GM21528 (cell line): ENCODE measurements around the gene GRK4.
"Not testable (repeated sequence)": the region's sequence is repeated elsewhere in the genome, so short reads cannot be mapped to it uniquely, and the experiment has no call there.

Source experiments
- ATAC-seq: cut with Tn5 transposase; IDR thresholded peaks from one replicate; pipeline ENCODE4 v1.9.1; 2021; ENCODE audit warnings: mild to moderate bottlenecking, moderate library complexity; ENCODE audit not compliant: unreplicated experiment, low FRiP score

GRK4 gene

GRCh38 chr4:2940267-2941137, 22.9 kb upstream of the GRK4 start:
- no peak for ATAC-seq

- ATAC-seq = no peak
Measured at GRCh38 chr4:2941138-2942036, 22.0 kb upstream of the GRK4 start.

GRCh38 chr4:2942037-2942531, 21.3 kb upstream of the GRK4 start:
- no peak for ATAC-seq

GRCh38 chr4:2942532-2943363, 20.6 kb upstream of the GRK4 start:
- no peak for ATAC-seq

GRCh38 chr4:2943364-2944090, 19.8 kb upstream of the GRK4 start:
- ATAC-seq = no peak

- ATAC-seq = no peak
Measured at GRCh38 chr4:2944091-2944482, 19.3 kb upstream of the GRK4 start.

GRCh38 chr4:2944586-2945526, 18.5 kb upstream of the GRK4 start:
- no peak for ATAC-seq

- ATAC-seq = not testable (repeated sequence)
Measured at GRCh38 chr4:2945619-2946604, 17.5 kb upstream of the GRK4 start.

- no peak for ATAC-seq
Measured at GRCh38 chr4:2946812-2947600, 16.4 kb upstream of the GRK4 start.

GRCh38 chr4:2947926-2948325, 15.4 kb upstream of the GRK4 start:
- ATAC-seq = no peak

GRCh38 chr4:2948895-2949781, 14.2 kb upstream of the GRK4 start:
- no peak for ATAC-seq

- no peak for ATAC-seq
Measured at GRCh38 chr4:2949782-2950125, 13.6 kb upstream of the GRK4 start.

- no peak for ATAC-seq
Measured at GRCh38 chr4:2950221-2950989, 13.0 kb upstream of the GRK4 start.

- ATAC-seq = no peak
Measured at GRCh38 chr4:2953496-2953895, 9.9 kb upstream of the GRK4 start.
